Ascending aorta (tissue), 2 donors: ENCODE data around the gene GABARAP. TPM values are rescaled to one million over a fixed set of nuclear protein-coding genes. Genes with fewer than 3 reads are reported as not detected.

Source experiments
- DNase-seq, 2 donors: peaks; one replicate each; pipeline ENCODE4 v3.0.0-alpha.2; 2019; ENCODE audit warnings: low spot score in 2 of 2
- H3K27ac ChIP-seq, 2 donors: fragments of 200-600 bp; sonication (generic); one replicate each; pipeline ENCODE4 v1.5.1; 2016 to 2017; ENCODE audit warnings: mild to moderate bottlenecking in 1 of 2
- H3K27me3 ChIP-seq: fragments of 200-600 bp; sonication (generic); one replicate; pipeline ENCODE4 v1.5.1; 2017
- H3K36me3 ChIP-seq, 2 donors: fragments of 200-600 bp; sonication (generic); one replicate each; pipeline ENCODE4 v1.5.1; 2016
- H3K4me1 ChIP-seq, 2 donors: fragments of 200-600 bp; sonication (generic); one replicate each; pipeline ENCODE4 v1.5.1; 2016 to 2017; ENCODE audit warnings: mild to moderate bottlenecking in 1 of 2
- H3K4me3 ChIP-seq, 2 donors: fragments of 200-600 bp; sonication (generic); one replicate each; pipeline ENCODE4 v1.5.1; 2016 to 2017; ENCODE audit warnings: mild to moderate bottlenecking in 1 of 2
- H3K9me3 ChIP-seq, 2 donors: fragments of 200-600 bp; sonication (generic); one replicate each; pipeline ENCODE4 v1.5.1; 2016
- CTCF ChIP-seq, 3 experiments: fragments of 200-600 bp in 2 of 3; fragments of 450-650 bp in 1 of 3; sonication (generic) in 2 of 3; IDR thresholded peaks; one replicate each; pipeline ENCODE4 v1.5.1; 2016 to 2019; ENCODE audit warnings: antibody characterized with exemption in 3 of 3, mild to moderate bottlenecking in 1 of 3, moderate library complexity in 1 of 3
- intact Hi-C: fragments of 100-400 bp; cut with DNase I; formaldehyde crosslinking; loops from one replicate; pipeline ENCODE4 v1.15.1; 2023
- total RNA-seq: library from RNA; depleted of rRNA; stranded (reverse); fragments of >200 nt; gene quantifications from one replicate; pipeline ENCODE4 v1.1.0, GENCODE V29; 2016

The GABARAP gene
- 422 TPM for total RNA-seq

- Histone ChIP-seq H3K4me3 (peak within 1 kb of the TSS; percentile 69 to 71), H3K27ac (peak within 1 kb of the TSS; percentile 88 to 94), H3K9me3 (no peaks in the 10 kb centered on the region), H3K36me3 (peaks cover 26 to 42% of the 10 kb centered on the region in 2 donors), H3K27me3 (no peaks in the 10 kb centered on the region), H3K4me1 (peaks cover 12 to 20% of the 10 kb centered on the region in 2 donors)
- no peak for TF ChIP-seq CTCF (IDR thresholded peaks at IDR 0.05)
- DNase-seq = peak; percentile 68 to 97
- intact Hi-C loops = loop anchor here (2.0 to 5.0 kb wide), 3 partner anchors 110 to 445 kb away; partner anchors contain the start of genes KCTD11, POLR2A and TP53
Observed at GRCh38 chr17:7241783-7242716, at the start of gene GABARAP. Gene GABARAP (minus strand): TSS chr17:7242449. CDS start chr17:7242330, 119 bp downstream.

- Histone ChIP-seq H3K4me1 (peaks cover 4 to 13% of the 10 kb centered on the region in 2 donors), H3K27ac (no peak overlapping the region), H3K27me3 (peaks cover 8% of the 10 kb centered on the region), H3K4me3 (no peak overlapping the region), H3K36me3 (no peaks in the 10 kb centered on the region), H3K9me3 (no peaks in the 10 kb centered on the region)
- no peak for DNase-seq
- no peak for TF ChIP-seq CTCF (IDR thresholded peaks at IDR 0.05)
- intact Hi-C loops = no loop called here
Observed at GRCh38 chr17:7290685-7291084, 48.4 kb upstream of the GABARAP start.

DNA sequence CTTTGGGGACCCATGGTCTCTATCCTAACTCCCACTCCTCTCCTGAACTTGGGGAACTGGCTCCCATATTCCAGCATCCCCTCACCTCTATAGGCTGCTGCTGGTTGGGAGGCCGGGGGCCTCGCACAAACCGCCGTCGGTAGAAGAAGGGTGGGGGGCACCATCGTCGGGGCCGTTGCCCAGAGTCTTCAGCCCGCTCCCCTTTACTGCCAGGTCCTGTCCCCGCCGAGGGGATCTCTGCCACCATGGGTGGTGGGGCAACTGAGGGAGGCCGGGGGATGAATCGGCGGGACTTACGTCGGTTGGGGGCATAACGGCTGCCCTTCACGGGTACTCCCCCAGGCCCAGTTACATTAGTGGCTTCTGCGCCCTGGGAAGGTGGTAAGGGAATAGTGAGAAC is 47.9 kb upstream of the GABARAP start:
- Histone ChIP-seq H3K9me3 (no peaks in the 10 kb centered on the region), H3K27ac (no peak overlapping the region), H3K27me3 (peaks cover 8% of the 10 kb centered on the region), H3K36me3 (no peaks in the 10 kb centered on the region), H3K4me3 (no peak overlapping the region), H3K4me1 (peaks cover 4 to 9% of the 10 kb centered on the region in 2 donors)
- intact Hi-C loops = no loop called here
- DNase-seq = no peak
- no peak for TF ChIP-seq CTCF (IDR thresholded peaks at IDR 0.05)

GRCh38 chr17:7289256-7290032 is 47.2 kb upstream of the GABARAP start:
- Histone ChIP-seq H3K27me3 (peaks cover 8% of the 10 kb centered on the region), H3K4me1 (peaks cover 0 to 3% of the 10 kb centered on the region in 2 donors), H3K36me3 (no peaks in the 10 kb centered on the region), H3K27ac (no peak overlapping the region), H3K9me3 (no peaks in the 10 kb centered on the region), H3K4me3 (no peak overlapping the region)
- intact Hi-C loops = no loop called here
- TF ChIP-seq CTCF (IDR thresholded peaks at IDR 0.05) = no peak
- no peak for DNase-seq

- H3K4me1 ChIP-seq = peaks cover 9 to 16% of the 10 kb centered on the region in 2 donors
- H3K36me3 ChIP-seq = no peaks in the 10 kb centered on the region
- no peaks in the 10 kb centered on the region for H3K9me3 ChIP-seq
- no peak for DNase-seq
- no peak overlapping the region for H3K4me3 ChIP-seq
- H3K27me3 ChIP-seq = no peaks in the 10 kb centered on the region
- no peak overlapping the region for H3K27ac ChIP-seq
- intact Hi-C loops = no loop called here
- TF ChIP-seq CTCF (IDR thresholded peaks at IDR 0.05) = no peak
Observed at GRCh38 chr17:7285679-7286078, 43.4 kb upstream of the GABARAP start.
